WTC11 (cell line): ENCODE data around the gene CBX5. TPM values are rescaled to one million over a fixed set of nuclear protein-coding genes. Genes with fewer than 3 reads are reported as not detected.

Source experiments
- ATAC-seq: fragments of 200-7000 bp; cut with Tn5 transposase; 2 replicates; pipeline ENCODE4 v1.10.0; 2021; ENCODE audit warnings: mild to moderate bottlenecking, moderate library complexity
- CTCF ChIA-PET: fragments of 300-600 bp; sonication (Branson Sonifier 250); formaldehyde crosslinking; loops from one replicate; lab custom pipeline; 2021; ENCODE audit warnings: antibody characterized with exemption; lab: Charles Lee
- POLR2A ChIA-PET: fragments of 350-600 bp; sonication (Branson Sonifier 250); formaldehyde crosslinking; loops from one replicate; lab custom pipeline; 2021; ENCODE audit warnings: antibody characterized with exemption; lab: Charles Lee
- DNase-seq: peaks from one replicate; pipeline ENCODE4 v3.0.0; 2021; ENCODE audit warnings: low spot score
- H3K27ac Mint-ChIP-seq: 2 replicates; pipeline ENCODE4 v1.8.0; 2021; ENCODE audit warnings: mixed read lengths
- H3K27me3 Mint-ChIP-seq: 2 replicates; pipeline ENCODE4 v1.8.0; 2021; ENCODE audit warnings: low read depth, mild to moderate bottlenecking, moderate library complexity, mixed read lengths
- H3K36me3 Mint-ChIP-seq: 2 replicates; pipeline ENCODE4 v1.8.0; 2021; ENCODE audit warnings: mixed read lengths
- H3K4me1 Mint-ChIP-seq: 2 replicates; pipeline ENCODE4 v1.8.0; 2022; ENCODE audit warnings: mixed read lengths
- H3K4me3 Mint-ChIP-seq: 2 replicates; pipeline ENCODE4 v1.8.0; 2021; ENCODE audit warnings: mild to moderate bottlenecking, moderate library complexity, mixed read lengths
- H3K9me3 Mint-ChIP-seq: 2 replicates; pipeline ENCODE4 v1.8.0; 2021; ENCODE audit warnings: mixed read lengths
- ATF1 ChIP-seq: sonication (generic); formaldehyde crosslinking; IDR thresholded peaks from 2 replicates; pipeline ENCODE4 v1.8.1; 2023; ENCODE audit warnings: mild to moderate bottlenecking, moderate library complexity, missing genetic modification reagents
- ATF3 ChIP-seq: sonication (generic); formaldehyde crosslinking; conservative IDR thresholded peaks from 2 replicates; pipeline ENCODE4 v1.8.1; 2022; ENCODE audit warnings: mild to moderate bottlenecking, missing genetic modification reagents
- ESRRA ChIP-seq: sonication (generic); formaldehyde crosslinking; IDR thresholded peaks from 2 replicates; pipeline ENCODE4 v1.8.1; 2022; ENCODE audit warnings: mild to moderate bottlenecking, missing genetic modification reagents, borderline replicate concordance
- ETV6 ChIP-seq: sonication (generic); formaldehyde crosslinking; IDR thresholded peaks from 2 replicates; pipeline ENCODE4 v1.8.1; 2022; ENCODE audit warnings: mild to moderate bottlenecking, missing genetic modification reagents
- FOXP4 ChIP-seq: sonication (generic); formaldehyde crosslinking; IDR thresholded peaks from 2 replicates; pipeline ENCODE4 v1.8.0; 2022; ENCODE audit warnings: mild to moderate bottlenecking, missing genetic modification reagents
- GRHL2 ChIP-seq: fragments of 250-450 bp; sonication (Bioruptor Pico); IDR thresholded peaks from 2 replicates; pipeline ENCODE4 v1.8.0; 2022; ENCODE audit warnings: mild to moderate bottlenecking, moderate library complexity; ENCODE audit not compliant: insufficient replicate concordance, severe bottlenecking
- GTF2I ChIP-seq: fragments of 250-450 bp; sonication (Bioruptor Pico); conservative IDR thresholded peaks from 2 replicates; pipeline ENCODE4 v1.4.0; 2021; ENCODE audit warnings: mild to moderate bottlenecking
- MLX ChIP-seq: sonication (generic); formaldehyde crosslinking; IDR thresholded peaks from 2 replicates; pipeline ENCODE4 v1.8.1; 2023; ENCODE audit warnings: mild to moderate bottlenecking, missing genetic modification reagents, moderate library complexity
- NFE2L1 ChIP-seq: sonication (generic); formaldehyde crosslinking; IDR thresholded peaks from 2 replicates; pipeline ENCODE4 v1.8.1; 2023; ENCODE audit warnings: missing genetic modification reagents
- NR3C1 ChIP-seq: sonication (generic); formaldehyde crosslinking; conservative IDR thresholded peaks from 2 replicates; pipeline ENCODE4 v1.8.1; 2023; ENCODE audit warnings: low read depth, mild to moderate bottlenecking, missing genetic modification reagents
- ZBTB43 ChIP-seq: sonication (generic); formaldehyde crosslinking; IDR thresholded peaks from 2 replicates; pipeline ENCODE4 v1.8.1; 2023; ENCODE audit warnings: mild to moderate bottlenecking, missing genetic modification reagents
- ZNF138 ChIP-seq: sonication (generic); formaldehyde crosslinking; conservative IDR thresholded peaks from 2 replicates; pipeline ENCODE4 v1.8.1; 2022; ENCODE audit warnings: mild to moderate bottlenecking, moderate library complexity, missing genetic modification reagents
- ZNF263 ChIP-seq: sonication (generic); formaldehyde crosslinking; IDR thresholded peaks from 2 replicates; pipeline ENCODE4 v1.8.1; 2022; ENCODE audit warnings: low read depth, mild to moderate bottlenecking, moderate library complexity, missing genetic modification reagents
- ZNF416 ChIP-seq: fragments of 250-450 bp; sonication (Bioruptor Pico); IDR thresholded peaks from 2 replicates; pipeline ENCODE4 v1.9.0; 2021; ENCODE audit warnings: mild to moderate bottlenecking, inconsistent platforms
- ZNF425 ChIP-seq: fragments of 250-450 bp; sonication (Bioruptor Pico); conservative IDR thresholded peaks from 2 replicates; pipeline ENCODE4 v1.9.0; 2021; ENCODE audit warnings: mild to moderate bottlenecking
- total RNA-seq: library from RNA; stranded (reverse); gene quantifications from 3 replicates; pipeline ENCODE4 v1.2.3, GENCODE V29; 2021
- TF ChIP-seq, protein P1 (sequence below): sonication (generic); formaldehyde crosslinking; IDR thresholded peaks from 2 replicates; pipeline ENCODE4 v1.8.0; 2023; ENCODE audit warnings: mild to moderate bottlenecking, missing genetic modification reagents
- TF ChIP-seq, protein P2 (sequence below): sonication (generic); formaldehyde crosslinking; IDR thresholded peaks from 2 replicates; pipeline ENCODE4 v1.8.0; 2022; ENCODE audit warnings: mild to moderate bottlenecking, missing genetic modification reagents
- TF ChIP-seq, protein P3 (sequence below): sonication (generic); formaldehyde crosslinking; IDR thresholded peaks from 2 replicates; pipeline ENCODE4 v1.8.0; 2022; ENCODE audit warnings: missing genetic modification reagents
- TF ChIP-seq, protein P4 (sequence below): sonication (generic); formaldehyde crosslinking; IDR thresholded peaks from 2 replicates; pipeline ENCODE4 v1.8.1; 2022; ENCODE audit warnings: mild to moderate bottlenecking, missing genetic modification reagents, moderate library complexity, borderline replicate concordance
- TF ChIP-seq, protein P5 (sequence below): sonication (generic); formaldehyde crosslinking; IDR thresholded peaks from 2 replicates; pipeline ENCODE4 v1.8.0; 2022; ENCODE audit warnings: mild to moderate bottlenecking, missing genetic modification reagents

The CBX5 gene
- total RNA-seq, 1 experiment from 2014 or later = 182 TPM

- Mint-ChIP-seq H3K27me3 (peaks cover 7% of the 10 kb centered on the region), H3K4me1 (peaks cover 12% of the 10 kb centered on the region)
- CTCF ChIA-PET = interaction anchor here (1.0 kb wide), 1 partner anchor 18 kb away, joined by 3 read pairs; no protein-coding TSS in a partner anchor
- POLR2A ChIA-PET = no interaction called here
- no peak for ATAC-seq
- TF ChIP-seq ESRRA (CRISPR knock-in tag) = no peak
- TF ChIP-seq, protein P1, sequence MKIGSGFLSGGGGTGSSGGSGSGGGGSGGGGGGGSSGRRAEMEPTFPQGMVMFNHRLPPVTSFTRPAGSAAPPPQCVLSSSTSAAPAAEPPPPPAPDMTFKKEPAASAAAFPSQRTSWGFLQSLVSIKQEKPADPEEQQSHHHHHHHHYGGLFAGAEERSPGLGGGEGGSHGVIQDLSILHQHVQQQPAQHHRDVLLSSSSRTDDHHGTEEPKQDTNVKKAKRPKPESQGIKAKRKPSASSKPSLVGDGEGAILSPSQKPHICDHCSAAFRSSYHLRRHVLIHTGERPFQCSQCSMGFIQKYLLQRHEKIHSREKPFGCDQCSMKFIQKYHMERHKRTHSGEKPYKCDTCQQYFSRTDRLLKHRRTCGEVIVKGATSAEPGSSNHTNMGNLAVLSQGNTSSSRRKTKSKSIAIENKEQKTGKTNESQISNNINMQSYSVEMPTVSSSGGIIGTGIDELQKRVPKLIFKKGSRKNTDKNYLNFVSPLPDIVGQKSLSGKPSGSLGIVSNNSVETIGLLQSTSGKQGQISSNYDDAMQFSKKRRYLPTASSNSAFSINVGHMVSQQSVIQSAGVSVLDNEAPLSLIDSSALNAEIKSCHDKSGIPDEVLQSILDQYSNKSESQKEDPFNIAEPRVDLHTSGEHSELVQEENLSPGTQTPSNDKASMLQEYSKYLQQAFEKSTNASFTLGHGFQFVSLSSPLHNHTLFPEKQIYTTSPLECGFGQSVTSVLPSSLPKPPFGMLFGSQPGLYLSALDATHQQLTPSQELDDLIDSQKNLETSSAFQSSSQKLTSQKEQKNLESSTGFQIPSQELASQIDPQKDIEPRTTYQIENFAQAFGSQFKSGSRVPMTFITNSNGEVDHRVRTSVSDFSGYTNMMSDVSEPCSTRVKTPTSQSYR (CRISPR knock-in tag) = no peak
- TF ChIP-seq, protein P2, sequence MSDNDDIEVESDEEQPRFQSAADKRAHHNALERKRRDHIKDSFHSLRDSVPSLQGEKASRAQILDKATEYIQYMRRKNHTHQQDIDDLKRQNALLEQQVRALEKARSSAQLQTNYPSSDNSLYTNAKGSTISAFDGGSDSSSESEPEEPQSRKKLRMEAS (CRISPR knock-in tag) = no peak
- no peak for TF ChIP-seq ZNF138
- no peak for TF ChIP-seq ZBTB43 (CRISPR knock-in tag)
- TF ChIP-seq FOXP4 (CRISPR knock-in tag) = no peak
- TF ChIP-seq ZNF416 (CRISPR knock-in tag) = no peak
- TF ChIP-seq NFE2L1 (CRISPR knock-in tag) = no peak
- TF ChIP-seq, protein P3, sequence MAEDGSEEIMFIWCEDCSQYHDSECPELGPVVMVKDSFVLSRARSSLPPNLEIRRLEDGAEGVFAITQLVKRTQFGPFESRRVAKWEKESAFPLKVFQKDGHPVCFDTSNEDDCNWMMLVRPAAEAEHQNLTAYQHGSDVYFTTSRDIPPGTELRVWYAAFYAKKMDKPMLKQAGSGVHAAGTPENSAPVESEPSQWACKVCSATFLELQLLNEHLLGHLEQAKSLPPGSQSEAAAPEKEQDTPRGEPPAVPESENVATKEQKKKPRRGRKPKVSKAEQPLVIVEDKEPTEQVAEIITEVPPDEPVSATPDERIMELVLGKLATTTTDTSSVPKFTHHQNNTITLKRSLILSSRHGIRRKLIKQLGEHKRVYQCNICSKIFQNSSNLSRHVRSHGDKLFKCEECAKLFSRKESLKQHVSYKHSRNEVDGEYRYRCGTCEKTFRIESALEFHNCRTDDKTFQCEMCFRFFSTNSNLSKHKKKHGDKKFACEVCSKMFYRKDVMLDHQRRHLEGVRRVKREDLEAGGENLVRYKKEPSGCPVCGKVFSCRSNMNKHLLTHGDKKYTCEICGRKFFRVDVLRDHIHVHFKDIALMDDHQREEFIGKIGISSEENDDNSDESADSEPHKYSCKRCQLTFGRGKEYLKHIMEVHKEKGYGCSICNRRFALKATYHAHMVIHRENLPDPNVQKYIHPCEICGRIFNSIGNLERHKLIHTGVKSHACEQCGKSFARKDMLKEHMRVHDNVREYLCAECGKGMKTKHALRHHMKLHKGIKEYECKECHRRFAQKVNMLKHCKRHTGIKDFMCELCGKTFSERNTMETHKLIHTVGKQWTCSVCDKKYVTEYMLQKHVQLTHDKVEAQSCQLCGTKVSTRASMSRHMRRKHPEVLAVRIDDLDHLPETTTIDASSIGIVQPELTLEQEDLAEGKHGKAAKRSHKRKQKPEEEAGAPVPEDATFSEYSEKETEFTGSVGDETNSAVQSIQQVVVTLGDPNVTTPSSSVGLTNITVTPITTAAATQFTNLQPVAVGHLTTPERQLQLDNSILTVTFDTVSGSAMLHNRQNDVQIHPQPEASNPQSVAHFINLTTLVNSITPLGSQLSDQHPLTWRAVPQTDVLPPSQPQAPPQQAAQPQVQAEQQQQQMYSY (CRISPR knock-in tag) = no peak
- TF ChIP-seq, protein P4, sequence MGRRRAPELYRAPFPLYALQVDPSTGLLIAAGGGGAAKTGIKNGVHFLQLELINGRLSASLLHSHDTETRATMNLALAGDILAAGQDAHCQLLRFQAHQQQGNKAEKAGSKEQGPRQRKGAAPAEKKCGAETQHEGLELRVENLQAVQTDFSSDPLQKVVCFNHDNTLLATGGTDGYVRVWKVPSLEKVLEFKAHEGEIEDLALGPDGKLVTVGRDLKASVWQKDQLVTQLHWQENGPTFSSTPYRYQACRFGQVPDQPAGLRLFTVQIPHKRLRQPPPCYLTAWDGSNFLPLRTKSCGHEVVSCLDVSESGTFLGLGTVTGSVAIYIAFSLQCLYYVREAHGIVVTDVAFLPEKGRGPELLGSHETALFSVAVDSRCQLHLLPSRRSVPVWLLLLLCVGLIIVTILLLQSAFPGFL (CRISPR knock-in tag) = no peak
- TF ChIP-seq, protein P5, sequence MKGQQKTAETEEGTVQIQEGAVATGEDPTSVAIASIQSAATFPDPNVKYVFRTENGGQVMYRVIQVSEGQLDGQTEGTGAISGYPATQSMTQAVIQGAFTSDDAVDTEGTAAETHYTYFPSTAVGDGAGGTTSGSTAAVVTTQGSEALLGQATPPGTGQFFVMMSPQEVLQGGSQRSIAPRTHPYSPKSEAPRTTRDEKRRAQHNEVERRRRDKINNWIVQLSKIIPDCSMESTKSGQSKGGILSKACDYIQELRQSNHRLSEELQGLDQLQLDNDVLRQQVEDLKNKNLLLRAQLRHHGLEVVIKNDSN (CRISPR knock-in tag) = no peak
- no peak for TF ChIP-seq ATF1 (CRISPR knock-in tag)
- TF ChIP-seq ATF3 (CRISPR knock-in tag) = no peak
- TF ChIP-seq ZNF263 (CRISPR knock-in tag) = no peak
- TF ChIP-seq ZNF425 (CRISPR knock-in tag) = no peak
- no peak for TF ChIP-seq GRHL2 (CRISPR knock-in tag)
- no peak for TF ChIP-seq MLX (CRISPR knock-in tag)
- TF ChIP-seq ETV6 (CRISPR knock-in tag) = no peak
- TF ChIP-seq GTF2I = no peak
- TF ChIP-seq NR3C1 (CRISPR knock-in tag) = no peak
- TF ChIP-seq, all 79 proteins: peak for 0
- no peaks in the 10 kb centered on the region for H3K9me3 Mint-ChIP-seq
- H3K27ac Mint-ChIP-seq = no peak overlapping the region
- H3K4me3 Mint-ChIP-seq = no peak overlapping the region
- no peak for DNase-seq
- peaks cover 2% of the 10 kb centered on the region for H3K36me3 Mint-ChIP-seq
Observed at GRCh38 chr12:54184024-54184805, 95.7 kb downstream of the CBX5 start.
